H1 (cell line): ENCODE results near the gene GAS2. TPM values are rescaled to one million over a fixed set of nuclear protein-coding genes. Genes with fewer than 3 reads are reported as not detected.
A peak's percentile ranks its signal among the peaks of the same experiment; 100 is the strongest.

Source experiments
- CTCF ChIA-PET: fragments of 300-600 bp; sonication (Branson Sonifier 250); formaldehyde crosslinking; loops from one replicate; lab custom pipeline; 2021; ENCODE audit not compliant: partially characterized antibody; lab: Charles Lee
- POLR2A ChIA-PET: fragments of 300-600 bp; sonication (Branson Sonifier 250); formaldehyde crosslinking; loops from one replicate; lab custom pipeline; 2021; ENCODE audit warnings: inconsistent platforms; ENCODE audit not compliant: partially characterized antibody; lab: Charles Lee
- DNase-seq, 2 experiments: peaks; one replicate each; pipeline versions ENCODE4 v3.0.0 to v3.0.0-alpha.2; 2010 to 2022; ENCODE audit warnings: low spot score in 2 of 2, low read depth in 1 of 2, mixed read lengths in 1 of 2
- FAIRE-seq: peaks from 2 replicates; lab custom pipeline; 2011; peaks lifted over from hg19 to GRCh38; lab: Jason Lieb, UNC
- H2AFZ ChIP-seq: 2 replicates; pipeline ENCODE4 v1.8.1; 2012; ENCODE audit warnings: low read length, inconsistent platforms
- H2AK5ac ChIP-seq: 2 replicates; pipeline ENCODE4 v1.6.1; 2013; ENCODE audit warnings: low read depth, low read length
- H2BK120ac ChIP-seq: replicated peaks from 2 replicates; pipeline ENCODE3; 2013; ENCODE audit warnings: low read depth, low read length, inconsistent platforms
- H2BK12ac ChIP-seq: 2 replicates; pipeline ENCODE4 v1.6.1; 2013; ENCODE audit warnings: low read depth, low read length
- H2BK15ac ChIP-seq: 2 replicates; pipeline ENCODE4 v1.6.1; 2013; ENCODE audit warnings: low read length
- H2BK20ac ChIP-seq: 2 replicates; pipeline ENCODE4 v1.6.1; 2013; ENCODE audit warnings: low read length
- H2BK5ac ChIP-seq: 2 replicates; pipeline ENCODE4 v1.6.1; 2013; ENCODE audit warnings: low read depth, low read length
- H3K14ac ChIP-seq: 2 replicates; pipeline ENCODE4 v1.6.1; 2013; ENCODE audit warnings: inconsistent platforms; ENCODE audit not compliant: insufficient read length
- H3K18ac ChIP-seq: 2 replicates; pipeline ENCODE4 v1.6.1; 2013; ENCODE audit warnings: low read length; ENCODE audit errors: extremely low read depth
- H3K23ac ChIP-seq: 2 replicates; pipeline ENCODE4 v1.6.1; 2013; ENCODE audit warnings: inconsistent platforms; ENCODE audit not compliant: insufficient read length
- H3K23me2 ChIP-seq: 2 replicates; pipeline ENCODE4 v1.6.1; 2013; ENCODE audit warnings: low read depth, low read length
- H3K27ac ChIP-seq: 2 replicates; pipeline ENCODE4 v1.6.1; 2011; ENCODE audit warnings: low read depth, low read length, inconsistent platforms
- H3K27me3 ChIP-seq, 4 experiments: replicated peaks in 1 of 4; 1 replicate in 1 of 4; 2 replicates in 3 of 4; pipeline versions ENCODE4 v1.6.1 to v1.8.1; 2011 to 2013; ENCODE audit warnings: low read length in 3 of 4, mild to moderate bottlenecking in 3 of 4, inconsistent platforms in 2 of 4, mixed read lengths in 2 of 4, moderate library complexity in 1 of 4; ENCODE audit not compliant: control insufficient read depth in 3 of 4, insufficient read depth in 3 of 4; ENCODE audit errors: extremely low read depth in 1 of 4
- H3K36me3 ChIP-seq, 4 experiments: 2 replicates each; pipeline versions ENCODE4 v1.6.1 to v1.8.1; 2011 to 2013; ENCODE audit warnings: mild to moderate bottlenecking in 4 of 4, low read length in 3 of 4, moderate library complexity in 2 of 4, control low read depth in 1 of 4, inconsistent platforms in 1 of 4; ENCODE audit not compliant: insufficient read depth in 4 of 4, control insufficient read depth in 2 of 4
- H3K4ac ChIP-seq: replicated peaks from 2 replicates; pipeline ENCODE3; 2013; ENCODE audit warnings: low read length, low read depth, mixed read lengths, inconsistent platforms; ENCODE audit not compliant: insufficient read length
- H3K4me1 ChIP-seq, 4 experiments: replicated peaks in 1 of 4; 1 replicate in 1 of 4; 2 replicates in 3 of 4; pipeline versions ENCODE4 v1.6.1 to v1.8.1; 2011 to 2013; ENCODE audit warnings: low read length in 3 of 4, inconsistent platforms in 2 of 4, mixed read lengths in 1 of 4; ENCODE audit not compliant: insufficient read depth in 4 of 4, control insufficient read depth in 3 of 4
- H3K4me2 ChIP-seq, 2 experiments: 2 replicates each; pipeline versions ENCODE4 v1.6.1 to v1.8.1; 2011 to 2013; ENCODE audit warnings: low read depth in 2 of 2, low read length in 2 of 2, control low read depth in 1 of 2, inconsistent platforms in 1 of 2, mild to moderate bottlenecking in 1 of 2; ENCODE audit not compliant: insufficient read depth in 1 of 2
- H3K4me3 ChIP-seq, 4 experiments: fragments of 200-600, 300-600 bp in 1 of 4; sonication (generic), shearing (Covaris generic), sonication (Bioruptor Twin) in 1 of 4; 2 replicates each; pipeline versions ENCODE4 v1.5.1 to v1.8.1; 2011 to 2016; ENCODE audit warnings: low read length in 4 of 4, low read depth in 3 of 4, control low read depth in 2 of 4, inconsistent platforms in 2 of 4, mild to moderate bottlenecking in 2 of 4, mixed read lengths in 1 of 4, moderate library complexity in 1 of 4; ENCODE audit not compliant: insufficient read depth in 2 of 4; ENCODE audit errors: extremely low read depth in 1 of 4
- H3K56ac ChIP-seq: replicated peaks from 2 replicates; pipeline ENCODE3; 2013; ENCODE audit warnings: low read depth, mild to moderate bottlenecking, mixed read lengths, low read length, inconsistent platforms; ENCODE audit not compliant: insufficient read length
- H3K79me1 ChIP-seq: 2 replicates; pipeline ENCODE4 v1.6.1; 2013; ENCODE audit warnings: low read depth, low read length, control low read depth
- H3K79me2 ChIP-seq, 2 experiments: 2 replicates each; pipeline versions ENCODE4 v1.6.1 to v1.8.1; 2012 to 2013; ENCODE audit warnings: low read length in 2 of 2, mild to moderate bottlenecking in 2 of 2, inconsistent platforms in 1 of 2; ENCODE audit not compliant: insufficient read depth in 2 of 2, control insufficient read depth in 1 of 2
- H3K9ac ChIP-seq, 4 experiments: replicated peaks in 1 of 4; 1 replicate in 1 of 4; 2 replicates in 3 of 4; pipeline versions ENCODE4 v1.6.1 to v1.8.1; 2011 to 2013; ENCODE audit warnings: low read depth in 3 of 4, low read length in 3 of 4, control low read depth in 2 of 4, mild to moderate bottlenecking in 2 of 4, moderate library complexity in 2 of 4, inconsistent platforms in 1 of 4; ENCODE audit errors: extremely low read depth in 1 of 4
- H3K9me3 ChIP-seq, 2 experiments: 2 replicates each; pipeline versions ENCODE4 v1.6.1 to v1.8.1; 2012 to 2013; ENCODE audit warnings: mild to moderate bottlenecking in 2 of 2, moderate library complexity in 2 of 2, control low read depth in 1 of 2, inconsistent platforms in 1 of 2, low read depth in 1 of 2, low read length in 1 of 2, mixed read lengths in 1 of 2; ENCODE audit not compliant: insufficient read depth in 2 of 2
- H4K20me1 ChIP-seq, 2 experiments: replicated peaks in 1 of 2; 2 replicates each; pipeline versions ENCODE3 to v1.8.1; 2011 to 2013; ENCODE audit warnings: inconsistent platforms in 2 of 2, low read length in 2 of 2, mild to moderate bottlenecking in 1 of 2; ENCODE audit not compliant: insufficient read depth in 2 of 2, control insufficient read depth in 1 of 2
- H4K5ac ChIP-seq: 2 replicates; pipeline ENCODE4 v1.6.1; 2013; ENCODE audit warnings: low read length, low read depth, mixed read lengths, inconsistent platforms; ENCODE audit not compliant: insufficient read length
- H4K8ac ChIP-seq: 2 replicates; pipeline ENCODE4 v1.8.0; 2013; ENCODE audit warnings: mild to moderate bottlenecking, moderate library complexity, low read length, inconsistent platforms; ENCODE audit not compliant: insufficient read depth; ENCODE audit errors: extremely low read depth
- H4K91ac ChIP-seq: replicated peaks from 2 replicates; pipeline ENCODE3; 2013; ENCODE audit warnings: low read length, mixed read lengths, inconsistent platforms; ENCODE audit not compliant: insufficient read length
- CTCF ChIP-seq, 3 experiments: IDR thresholded peaks; 1 replicate in 2 of 3; 2 replicates in 1 of 3; pipeline versions ENCODE4 v1.5.1 to v1.6.1; 2011; ENCODE audit warnings: low read length in 3 of 3, mild to moderate bottlenecking in 3 of 3, inconsistent platforms in 2 of 3, low read depth in 1 of 3, moderate library complexity in 1 of 3; ENCODE audit not compliant: insufficient read depth in 1 of 3; ENCODE audit errors: control extremely low read depth in 1 of 3
- RAD21 ChIP-seq, 2 experiments: IDR thresholded peaks in 1 of 2; conservative IDR thresholded peaks in 1 of 2; 2 replicates each; pipeline ENCODE4 v1.6.1; 2011; ENCODE audit warnings: low read depth in 2 of 2, low read length in 2 of 2, improper control_type of control experiment in 1 of 2, inconsistent platforms in 1 of 2, mild to moderate bottlenecking in 1 of 2, moderate library complexity in 1 of 2
- USF2 ChIP-seq: IDR thresholded peaks from 2 replicates; pipeline ENCODE4 v1.6.1; 2011; ENCODE audit warnings: low read length, improper control_type of control experiment
- polyA plus RNA-seq, 7 experiments: library from polyadenylated mRNA; depleted of rRNA in 3 of 7; stranded (reverse) in 5 of 7; unstranded in 2 of 7; fragments of >200 nt in 5 of 7; fragments of 200-250 nt in 2 of 7; gene quantifications; 1 replicate in 5 of 7; 2 replicates in 1 of 7; 4 replicates in 1 of 7; pipeline versions ENCODE4 v1.2.1 to v1.2.3, GENCODE V29; 2011 to 2013; ENCODE audit warnings: missing spikeins in 2 of 7, mixed read lengths in 2 of 7
- total RNA-seq: library from RNA; stranded (reverse); fragmentation: NEBNext Ultra II Directional; extraction: Animal tissue kit (Norgen Biotek cat#: 25700); gene quantifications from 2 replicates; pipeline ENCODE4 v1.2.1, GENCODE V29; 2021

The GAS2 gene
- total and polyA plus RNA-seq, 2 of the 8 experiments (the other 6 are each of a cell fraction or from before 2014, with no cell fraction given): 0.70 to 1.7 TPM

- Histone ChIP-seq H2AFZ (no peak overlapping the region), H3K36me3 (no peaks in the 10 kb centered on the region), H2AK5ac (no peak overlapping the region), H2BK20ac (no peak overlapping the region), H3K4me3 (no peak overlapping the region), H3K23ac (no peak overlapping the region), H2BK15ac (no peak overlapping the region), H3K4ac (no peak overlapping the region), H4K5ac (no peak overlapping the region), H3K4me1 (peaks cover 0 to 10% (median 4%) of the 10 kb centered on the region in 4 experiments; a peak in 4 of 7 replicates), H3K79me1 (no peaks in the 10 kb centered on the region), H2BK120ac (no peak overlapping the region), H3K9me3 (no peaks in the 10 kb centered on the region), H3K4me2 (no peak overlapping the region), H3K79me2 (no peaks in the 10 kb centered on the region), H3K14ac (no peak overlapping the region), H4K8ac (no peak overlapping the region), H2BK12ac (no peak overlapping the region), H3K56ac (no peak overlapping the region), H3K18ac (no peak overlapping the region), H3K9ac (no peak overlapping the region), H2BK5ac (no peak overlapping the region), H3K23me2 (no peaks in the 10 kb centered on the region), H3K27me3 (no peaks in the 10 kb centered on the region), H4K91ac (no peak overlapping the region), H4K20me1 (peaks cover 0 to 2% of the 10 kb centered on the region in 2 experiments), H3K27ac (no peak overlapping the region)
- DNase-seq: no peak
- peak in 2 of 3 experiments; percentile 6 to 28; a peak in 1 of 4 replicates for TF ChIP-seq CTCF (IDR thresholded peaks at IDR 0.05; ENCODE audit: control extremely low read depth in 1 of 3, insufficient read depth in 1 of 3, low read depth in 1 of 3, low read length in 3 of 3)
- TF ChIP-seq RAD21 (IDR thresholded peaks at IDR 0.05 in 1 of 2, conservative IDR thresholded peaks at IDR 0.05 in 1 of 2; ENCODE audit: low read depth in 2 of 2, low read length in 2 of 2): peak; percentile 24 to 33; a peak in 1 of 4 replicates
- TF ChIP-seq USF2: no peak
- ChIA-PET POLR2A (interaction anchor here (1.5 kb wide), 1 partner anchor 9 kb away, joined by 8 read pairs; the partner anchor contains the start of gene FANCF), CTCF (interaction anchor here (0.5 to 3.0 kb wide), 9 partner anchors 10 to 296 kb away, joined by 3 to 8 read pairs (median 4); no protein-coding TSS in a partner anchor)
- peak; percentile 48 for FAIRE-seq
Observed at GRCh38 chr11:22633354-22633902, 33.0 kb upstream of the GAS2 start.
